HepG2 (cell line): Measurements from ENCODE around the gene SHF. TPM values are rescaled to one million over a fixed set of nuclear protein-coding genes. Genes with fewer than 3 reads are reported as not detected.

Experiments
- NPAS2 ChIP-seq: sonication (generic); formaldehyde crosslinking; IDR thresholded peaks from 2 replicates; pipeline ENCODE4 v1.8.0; 2022; ENCODE audit warnings: mild to moderate bottlenecking, missing genetic modification reagents, borderline replicate concordance
- TAF1 ChIP-seq: sonication (generic); formaldehyde crosslinking; IDR thresholded peaks from 2 replicates; pipeline ENCODE4 v1.4.0; 2020; ENCODE audit warnings: missing genetic modification reagents
- ZNF225 ChIP-seq: sonication (generic); formaldehyde crosslinking; IDR thresholded peaks from 2 replicates; pipeline ENCODE4 v1.4.0; 2020; ENCODE audit warnings: mild to moderate bottlenecking, missing genetic modification reagents
- ZNF557 ChIP-seq: sonication (generic); formaldehyde crosslinking; IDR thresholded peaks from 2 replicates; pipeline ENCODE4 v1.4.0; 2020; ENCODE audit warnings: missing genetic modification reagents
- ZNF646 ChIP-seq: sonication (generic); formaldehyde crosslinking; IDR thresholded peaks from 2 replicates; pipeline ENCODE4 v1.9.0; 2021; ENCODE audit warnings: mild to moderate bottlenecking, missing genetic modification reagents
- ZNF777 ChIP-seq: sonication (generic); formaldehyde crosslinking; IDR thresholded peaks from 2 replicates; pipeline ENCODE4 v1.4.0; 2020; ENCODE audit warnings: missing genetic modification reagents
- polyA plus RNA-seq, 8 experiments: library from polyadenylated mRNA; depleted of rRNA in 3 of 8; stranded (reverse) in 7 of 8; unstranded in 1 of 8; fragments of >200 nt; fragmentation: Illumina TruSeq in 4 of 8; extraction: Trizol in 4 of 8; gene quantifications; 2 replicates each; pipeline versions ENCODE4 v1.2.1 to v1.2.3, GENCODE V29; 2011 to 2016; ENCODE audit warnings: low read depth in 4 of 8, missing spikeins in 1 of 8, mixed read lengths in 1 of 8; ENCODE audit not compliant: insufficient read depth in 1 of 8
- total RNA-seq, 5 experiments: library from RNA; depleted of rRNA; stranded (reverse); fragments of >200 nt; fragmentation: Illumina TruSeq; extraction: Trizol; gene quantifications; 2 replicates each; pipeline ENCODE4 v1.2.3, GENCODE V29; 2016; ENCODE audit warnings: low read depth in 1 of 5
- TF ChIP-seq, protein P1 (sequence below): sonication (generic); formaldehyde crosslinking; IDR thresholded peaks from 2 replicates; pipeline ENCODE4; 2020; ENCODE audit warnings: missing genetic modification reagents, mild to moderate bottlenecking, borderline replicate concordance
- TF ChIP-seq, protein P2 (sequence below): sonication (generic); formaldehyde crosslinking; IDR thresholded peaks from 2 replicates; pipeline ENCODE4 v1.4.0; 2020; ENCODE audit warnings: missing genetic modification reagents
- TF ChIP-seq, protein P3 (sequence below): sonication (generic); formaldehyde crosslinking; IDR thresholded peaks from 2 replicates; pipeline ENCODE4 v1.4.0; 2020; ENCODE audit warnings: mild to moderate bottlenecking, missing genetic modification reagents

SHF gene
- total and polyA plus RNA-seq, 2 of the 13 experiments (the other 11 are each of a cell fraction or from before 2014, with no cell fraction given) = 20.9 to 25.5 TPM

GRCh38 chr15:45198337-45199135 is 10.8 kb upstream of the SHF start (continued):
- TF ChIP-seq, protein P1, sequence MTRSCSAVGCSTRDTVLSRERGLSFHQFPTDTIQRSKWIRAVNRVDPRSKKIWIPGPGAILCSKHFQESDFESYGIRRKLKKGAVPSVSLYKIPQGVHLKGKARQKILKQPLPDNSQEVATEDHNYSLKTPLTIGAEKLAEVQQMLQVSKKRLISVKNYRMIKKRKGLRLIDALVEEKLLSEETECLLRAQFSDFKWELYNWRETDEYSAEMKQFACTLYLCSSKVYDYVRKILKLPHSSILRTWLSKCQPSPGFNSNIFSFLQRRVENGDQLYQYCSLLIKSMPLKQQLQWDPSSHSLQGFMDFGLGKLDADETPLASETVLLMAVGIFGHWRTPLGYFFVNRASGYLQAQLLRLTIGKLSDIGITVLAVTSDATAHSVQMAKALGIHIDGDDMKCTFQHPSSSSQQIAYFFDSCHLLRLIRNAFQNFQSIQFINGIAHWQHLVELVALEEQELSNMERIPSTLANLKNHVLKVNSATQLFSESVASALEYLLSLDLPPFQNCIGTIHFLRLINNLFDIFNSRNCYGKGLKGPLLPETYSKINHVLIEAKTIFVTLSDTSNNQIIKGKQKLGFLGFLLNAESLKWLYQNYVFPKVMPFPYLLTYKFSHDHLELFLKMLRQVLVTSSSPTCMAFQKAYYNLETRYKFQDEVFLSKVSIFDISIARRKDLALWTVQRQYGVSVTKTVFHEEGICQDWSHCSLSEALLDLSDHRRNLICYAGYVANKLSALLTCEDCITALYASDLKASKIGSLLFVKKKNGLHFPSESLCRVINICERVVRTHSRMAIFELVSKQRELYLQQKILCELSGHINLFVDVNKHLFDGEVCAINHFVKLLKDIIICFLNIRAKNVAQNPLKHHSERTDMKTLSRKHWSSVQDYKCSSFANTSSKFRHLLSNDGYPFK = peak; percentile 58; the same call in 1 of the 2 replicates
- TF ChIP-seq ZNF557 (peak; percentile 46; the same call in 1 of the 2 replicates), NPAS2 (CRISPR knock-in tag) (no peak), ZNF646 (CRISPR knock-in tag) (peak; percentile 40; the same call in 1 of the 2 replicates), TAF1 (CRISPR knock-in tag) (peak; percentile 43; the same call in 1 of the 2 replicates), ZNF225 (no peak), ZNF777 (peak; percentile 33; the same call in 1 of the 2 replicates)
- TF ChIP-seq, protein P2, sequence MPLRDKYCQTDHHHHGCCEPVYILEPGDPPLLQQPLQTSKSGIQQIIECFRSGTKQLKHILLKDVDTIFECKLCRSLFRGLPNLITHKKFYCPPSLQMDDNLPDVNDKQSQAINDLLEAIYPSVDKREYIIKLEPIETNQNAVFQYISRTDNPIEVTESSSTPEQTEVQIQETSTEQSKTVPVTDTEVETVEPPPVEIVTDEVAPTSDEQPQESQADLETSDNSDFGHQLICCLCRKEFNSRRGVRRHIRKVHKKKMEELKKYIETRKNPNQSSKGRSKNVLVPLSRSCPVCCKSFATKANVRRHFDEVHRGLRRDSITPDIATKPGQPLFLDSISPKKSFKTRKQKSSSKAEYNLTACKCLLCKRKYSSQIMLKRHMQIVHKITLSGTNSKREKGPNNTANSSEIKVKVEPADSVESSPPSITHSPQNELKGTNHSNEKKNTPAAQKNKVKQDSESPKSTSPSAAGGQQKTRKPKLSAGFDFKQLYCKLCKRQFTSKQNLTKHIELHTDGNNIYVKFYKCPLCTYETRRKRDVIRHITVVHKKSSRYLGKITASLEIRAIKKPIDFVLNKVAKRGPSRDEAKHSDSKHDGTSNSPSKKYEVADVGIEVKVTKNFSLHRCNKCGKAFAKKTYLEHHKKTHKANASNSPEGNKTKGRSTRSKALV (CRISPR knock-in tag) = no peak
- TF ChIP-seq, protein P3, sequence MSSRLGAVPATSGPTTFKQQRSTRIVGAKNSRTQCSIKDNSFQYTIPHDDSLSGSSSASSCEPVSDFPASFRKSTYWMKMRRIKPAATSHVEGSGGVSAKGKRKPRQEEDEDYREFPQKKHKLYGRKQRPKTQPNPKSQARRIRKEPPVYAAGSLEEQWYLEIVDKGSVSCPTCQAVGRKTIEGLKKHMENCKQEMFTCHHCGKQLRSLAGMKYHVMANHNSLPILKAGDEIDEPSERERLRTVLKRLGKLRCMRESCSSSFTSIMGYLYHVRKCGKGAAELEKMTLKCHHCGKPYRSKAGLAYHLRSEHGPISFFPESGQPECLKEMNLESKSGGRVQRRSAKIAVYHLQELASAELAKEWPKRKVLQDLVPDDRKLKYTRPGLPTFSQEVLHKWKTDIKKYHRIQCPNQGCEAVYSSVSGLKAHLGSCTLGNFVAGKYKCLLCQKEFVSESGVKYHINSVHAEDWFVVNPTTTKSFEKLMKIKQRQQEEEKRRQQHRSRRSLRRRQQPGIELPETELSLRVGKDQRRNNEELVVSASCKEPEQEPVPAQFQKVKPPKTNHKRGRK (CRISPR knock-in tag) = no peak
